ENCODE results near the gene TBC1D22A.

TBC1D22A gene

DNA sequence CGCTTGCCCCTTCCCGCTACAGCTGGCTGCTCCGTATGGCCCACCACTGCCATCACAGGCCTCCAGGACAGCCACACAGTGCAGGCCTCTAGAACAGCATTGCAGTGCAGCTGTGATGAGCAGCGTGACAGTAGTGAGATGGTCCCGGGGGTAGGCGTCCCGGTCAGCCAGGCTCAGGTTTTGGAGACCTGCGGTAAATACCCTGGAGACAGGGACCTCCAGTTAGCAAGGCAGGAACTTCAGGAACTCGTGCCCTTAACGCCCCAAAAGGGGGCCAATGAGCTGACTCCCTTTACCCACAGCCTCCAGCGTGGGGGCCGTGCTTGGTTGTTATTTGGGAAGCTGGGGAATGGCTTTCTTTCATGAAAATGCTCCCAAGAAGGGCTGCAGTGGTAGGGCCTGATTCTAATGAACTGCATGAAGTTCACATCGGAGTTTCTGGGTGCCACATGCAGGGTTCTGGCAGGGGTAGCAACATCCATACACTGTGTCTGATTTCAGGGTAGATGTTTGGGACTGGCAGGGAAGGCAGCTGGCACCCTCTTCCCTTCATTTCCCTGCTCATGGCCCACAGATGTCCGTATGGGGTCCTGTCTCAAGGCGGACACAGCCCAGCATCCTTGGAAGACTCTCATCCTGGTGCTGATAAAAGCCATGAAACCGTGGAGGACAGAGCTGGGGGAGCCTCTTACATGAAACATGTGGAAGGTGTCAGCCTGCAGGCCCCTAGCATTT, 440.5 kb downstream of the TBC1D22A start:
- TF ChIP-seq, protein P1, sequence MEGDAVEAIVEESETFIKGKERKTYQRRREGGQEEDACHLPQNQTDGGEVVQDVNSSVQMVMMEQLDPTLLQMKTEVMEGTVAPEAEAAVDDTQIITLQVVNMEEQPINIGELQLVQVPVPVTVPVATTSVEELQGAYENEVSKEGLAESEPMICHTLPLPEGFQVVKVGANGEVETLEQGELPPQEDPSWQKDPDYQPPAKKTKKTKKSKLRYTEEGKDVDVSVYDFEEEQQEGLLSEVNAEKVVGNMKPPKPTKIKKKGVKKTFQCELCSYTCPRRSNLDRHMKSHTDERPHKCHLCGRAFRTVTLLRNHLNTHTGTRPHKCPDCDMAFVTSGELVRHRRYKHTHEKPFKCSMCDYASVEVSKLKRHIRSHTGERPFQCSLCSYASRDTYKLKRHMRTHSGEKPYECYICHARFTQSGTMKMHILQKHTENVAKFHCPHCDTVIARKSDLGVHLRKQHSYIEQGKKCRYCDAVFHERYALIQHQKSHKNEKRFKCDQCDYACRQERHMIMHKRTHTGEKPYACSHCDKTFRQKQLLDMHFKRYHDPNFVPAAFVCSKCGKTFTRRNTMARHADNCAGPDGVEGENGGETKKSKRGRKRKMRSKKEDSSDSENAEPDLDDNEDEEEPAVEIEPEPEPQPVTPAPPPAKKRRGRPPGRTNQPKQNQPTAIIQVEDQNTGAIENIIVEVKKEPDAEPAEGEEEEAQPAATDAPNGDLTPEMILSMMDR (IDR thresholded peaks at IDR 0.05) = no peak

DNA sequence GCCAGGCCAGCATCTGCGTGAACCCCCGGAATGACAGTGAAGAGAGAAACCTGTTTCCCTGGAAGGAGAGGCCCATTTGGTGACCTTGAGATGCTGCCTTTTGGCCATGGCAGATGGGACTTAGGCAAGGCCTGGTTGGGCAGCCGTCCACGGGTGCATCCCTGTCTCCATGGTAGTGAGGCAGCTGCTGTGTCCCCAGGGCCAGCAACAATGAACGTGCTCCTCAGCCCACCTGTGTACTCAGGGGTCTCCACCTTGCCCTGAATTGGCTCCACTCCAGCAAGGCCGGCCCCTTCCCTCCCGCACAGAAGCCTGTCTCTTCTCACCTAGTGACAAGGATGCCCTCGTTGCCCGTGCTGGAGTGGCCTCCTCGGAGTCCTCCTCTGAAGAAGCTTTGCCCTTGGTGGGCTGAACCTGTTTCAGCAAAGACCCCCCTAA, 441.1 kb downstream of the TBC1D22A start:
- TF ChIP-seq, protein P1 (IDR thresholded peaks at IDR 0.05) = no peak

DNA sequence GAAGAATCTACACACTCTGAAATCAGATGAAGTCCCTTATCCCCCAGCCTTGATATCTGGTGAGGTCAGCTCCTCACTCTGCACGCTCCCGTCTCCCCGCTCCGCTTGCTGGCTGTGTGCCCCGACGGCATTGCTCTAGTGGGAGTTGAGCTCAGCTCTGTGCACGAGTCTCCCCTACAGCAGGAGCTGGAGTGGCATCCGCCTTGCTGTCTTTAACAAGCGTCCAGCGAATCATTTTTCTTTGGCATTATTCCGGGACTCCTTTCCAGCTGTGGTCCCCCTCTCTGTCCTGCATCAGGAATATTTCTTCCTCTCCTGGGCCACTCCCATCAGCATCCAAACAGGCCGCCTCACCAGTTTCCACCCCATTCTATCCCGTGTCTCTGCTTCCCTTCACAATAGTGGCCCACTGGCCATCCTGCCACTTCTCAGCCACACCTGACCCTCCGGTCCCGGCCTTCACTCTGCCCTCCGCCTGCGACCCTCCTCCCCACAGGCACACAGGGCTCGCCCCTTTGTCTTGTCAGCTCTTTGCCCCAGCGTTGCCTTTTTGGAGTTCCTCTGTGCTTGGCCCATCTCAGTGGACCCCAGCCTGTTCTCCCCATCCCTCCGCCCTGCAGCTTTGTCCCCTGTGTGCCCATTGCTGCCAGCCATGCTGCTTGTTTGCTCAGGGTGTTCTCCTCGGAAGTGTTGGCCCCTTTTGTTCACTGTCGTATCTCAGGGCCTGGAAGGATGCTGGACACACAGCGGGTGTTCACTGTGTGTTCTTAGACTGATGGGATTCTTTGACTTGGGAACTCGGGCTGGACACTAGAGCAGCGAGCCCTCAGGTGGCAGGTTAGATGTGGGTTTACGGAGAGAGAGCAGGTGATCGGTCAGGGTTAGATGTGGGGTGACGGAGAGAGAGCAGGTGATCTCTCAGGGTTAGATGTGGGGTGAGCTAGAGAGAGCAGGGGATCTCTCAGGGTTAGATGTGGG, 441.8 kb downstream of the TBC1D22A start:
- TF ChIP-seq, protein P1 (IDR thresholded peaks at IDR 0.05) = no peak

DNA sequence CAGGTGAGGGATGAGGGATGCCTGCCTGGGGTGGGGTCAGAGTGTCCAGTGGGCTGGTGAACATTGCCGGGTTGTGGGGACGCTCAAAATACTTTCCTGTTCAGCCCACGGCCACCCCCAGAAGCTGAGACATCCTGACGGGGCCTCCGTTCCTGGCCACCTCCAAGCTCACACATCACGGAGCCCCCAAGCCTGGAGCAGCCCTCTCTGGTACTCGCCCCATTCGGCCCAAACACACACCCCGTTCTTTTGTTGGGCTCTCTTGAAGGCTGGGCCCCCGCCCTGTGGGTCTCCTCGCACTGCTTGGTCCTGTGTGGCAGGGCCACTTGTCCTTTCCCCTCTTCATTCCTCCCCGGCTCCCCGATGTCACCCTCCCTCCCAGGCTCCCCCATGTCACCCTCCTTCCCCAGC, 442.6 kb downstream of the TBC1D22A start:
- TF ChIP-seq, protein P1 (IDR thresholded peaks at IDR 0.05) = no peak

DNA sequence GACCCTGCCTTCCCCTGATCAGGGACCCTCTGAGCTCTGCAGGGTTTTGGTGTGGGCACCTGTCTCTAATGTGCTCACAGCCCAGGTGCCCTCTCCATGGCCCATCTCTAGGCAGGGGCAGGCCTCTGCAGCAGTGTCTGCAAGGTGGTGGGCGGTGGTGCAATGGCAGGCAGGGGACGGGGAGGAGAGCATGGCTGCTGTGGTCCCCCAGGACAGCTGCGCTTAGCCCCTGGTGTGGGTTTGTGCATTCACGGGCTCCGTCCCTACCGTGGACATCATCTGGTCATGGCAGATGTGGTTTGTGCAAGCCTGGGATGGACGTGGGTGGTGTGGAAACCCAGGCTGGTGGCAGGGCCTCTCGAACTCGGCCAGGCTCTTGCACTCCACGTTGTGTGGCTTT, 443.1 kb downstream of the TBC1D22A start:
- TF ChIP-seq, protein P1 (IDR thresholded peaks at IDR 0.05) = no peak

DNA sequence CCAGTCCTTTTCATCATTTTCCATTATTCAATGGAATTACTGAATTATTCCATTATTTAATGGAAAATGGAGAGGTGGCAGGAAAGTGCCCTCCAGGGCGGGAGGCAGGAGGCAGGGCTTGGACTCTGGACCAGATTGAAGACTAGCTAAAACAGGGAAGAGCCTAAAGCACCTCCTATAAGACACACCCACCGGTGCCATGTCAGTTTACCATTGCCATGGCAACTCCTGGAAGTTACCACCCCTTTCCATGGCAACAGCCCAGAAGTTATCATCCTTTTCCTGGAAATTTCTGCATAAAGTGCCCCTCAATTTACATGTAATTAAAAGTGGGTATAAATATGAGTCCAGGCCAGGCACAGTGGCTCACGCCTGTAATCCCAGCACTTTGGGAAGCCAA, 443.7 kb downstream of the TBC1D22A start:
- TF ChIP-seq, protein P1 (IDR thresholded peaks at IDR 0.05) = no peak

DNA sequence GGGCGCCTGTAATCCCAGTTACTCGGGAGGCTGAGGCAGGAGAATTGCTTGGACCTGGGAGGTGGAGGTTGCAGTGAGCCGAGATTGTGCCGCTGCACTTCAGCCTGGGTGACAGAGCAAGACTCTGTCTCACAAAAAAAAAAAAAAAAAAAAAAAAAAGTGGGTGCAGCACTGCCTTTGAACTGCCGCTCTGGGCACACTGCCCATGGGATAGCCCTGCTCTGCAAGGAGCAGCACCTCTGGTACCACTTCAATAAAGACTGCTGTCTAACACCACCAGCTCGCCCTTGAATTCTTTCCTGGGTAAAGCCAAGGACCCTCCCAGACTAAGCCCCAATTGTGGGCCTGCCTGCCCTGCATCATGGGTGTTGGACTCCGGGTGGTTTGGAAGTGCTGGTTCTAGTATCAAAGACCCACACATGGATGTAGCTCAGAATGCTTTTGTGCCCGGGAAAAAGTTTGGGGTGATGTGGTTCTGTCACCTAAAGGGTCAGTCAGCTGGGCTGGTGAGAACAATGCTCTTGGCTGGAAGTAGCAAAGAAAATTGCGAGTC, 444.3 kb downstream of the TBC1D22A start:
- TF ChIP-seq, protein P1 (IDR thresholded peaks at IDR 0.05) = no peak
